SK-MEL-5 (cell line): ENCODE results near the gene IMPA2. TPM values are rescaled to one million over a fixed set of nuclear protein-coding genes. Genes with fewer than 3 reads are reported as not detected.
A peak's percentile ranks its signal among the peaks of the same experiment; 100 is the strongest.

Experiments
- DNase-seq: peaks from one replicate; pipeline ENCODE4 v3.0.0-alpha.2; 2016; ENCODE audit warnings: low read depth, low spot score
- in situ Hi-C: cut with HindIII; loops from 2 replicates; pipeline ENCODE4 v1.10.0; 2016; ENCODE audit warnings: low sequenced_read_pairs, high pct_unique_total_duplicates, low pct_unique_long_range_greater_than_20kb
- total RNA-seq: library from RNA; depleted of rRNA; stranded (reverse); fragments of >200 nt; shearing (Covaris generic); gene quantifications from 2 replicates; pipeline ENCODE4 v1.2.3, GENCODE V29; 2014

Gene IMPA2
- total RNA-seq, 1 experiment from 2014 or later, result 15.1 TPM

DNA sequence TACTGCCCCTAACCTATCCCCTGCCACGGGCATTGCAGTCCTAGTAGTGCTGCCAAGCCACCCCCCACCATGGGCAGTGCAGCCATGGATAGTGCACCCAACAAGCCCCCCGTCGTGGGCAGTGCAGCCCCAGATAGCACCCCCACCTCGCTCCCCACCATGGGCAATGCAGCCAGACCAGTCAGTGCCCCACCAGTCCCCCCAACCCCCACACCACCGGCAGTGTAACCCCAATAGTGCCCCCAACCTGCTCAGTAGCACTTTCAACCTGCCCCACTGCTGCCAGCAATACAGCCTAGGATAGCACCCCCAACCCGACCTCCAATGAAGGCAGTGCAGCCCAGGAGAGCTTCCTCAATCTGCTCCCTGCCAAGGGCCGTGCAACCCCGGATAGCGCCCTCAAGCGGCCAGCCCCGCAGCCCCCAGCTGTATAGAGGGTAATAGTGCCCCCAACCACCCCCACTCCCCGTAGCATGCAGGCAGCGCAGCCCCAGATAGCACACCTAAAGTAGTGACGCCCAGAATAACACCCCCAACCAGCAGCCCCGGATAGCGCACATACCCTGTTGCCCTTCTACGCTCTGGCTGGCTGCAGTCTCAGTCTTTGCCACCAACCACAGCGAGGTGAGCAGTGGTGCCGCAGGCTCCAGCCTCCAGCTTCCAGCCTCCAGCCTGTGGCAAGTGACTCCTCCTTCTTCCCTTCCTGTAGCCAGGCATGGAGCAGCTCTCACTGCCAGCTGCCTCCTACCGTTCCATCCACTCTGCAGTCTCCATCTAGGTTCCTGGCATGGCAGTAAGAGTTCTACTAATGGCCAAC lies 66.9 kb downstream of the IMPA2 start:
- DNase-seq, result peak; percentile 34
- in situ Hi-C loops, result no loop called here

DNA sequence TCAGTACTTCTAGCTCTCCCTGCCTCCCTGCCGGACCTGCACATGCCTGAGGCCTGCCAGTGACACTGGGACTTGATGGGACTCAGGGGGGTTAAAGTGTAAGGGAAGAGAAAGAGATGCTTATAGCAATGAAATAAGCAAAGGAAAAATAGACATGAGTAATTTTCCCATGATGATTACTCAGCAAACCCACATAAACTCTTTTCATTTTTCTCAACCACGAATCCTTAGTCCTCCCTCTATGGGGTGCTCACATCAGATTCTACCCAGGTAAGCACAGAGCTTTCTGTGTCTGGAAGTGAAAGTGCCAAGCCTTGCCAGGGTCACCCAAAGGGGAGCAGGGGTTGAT lies 67.5 kb downstream of the IMPA2 start:
- in situ Hi-C loops, result no loop called here
- peak; percentile 36 for DNase-seq

DNA sequence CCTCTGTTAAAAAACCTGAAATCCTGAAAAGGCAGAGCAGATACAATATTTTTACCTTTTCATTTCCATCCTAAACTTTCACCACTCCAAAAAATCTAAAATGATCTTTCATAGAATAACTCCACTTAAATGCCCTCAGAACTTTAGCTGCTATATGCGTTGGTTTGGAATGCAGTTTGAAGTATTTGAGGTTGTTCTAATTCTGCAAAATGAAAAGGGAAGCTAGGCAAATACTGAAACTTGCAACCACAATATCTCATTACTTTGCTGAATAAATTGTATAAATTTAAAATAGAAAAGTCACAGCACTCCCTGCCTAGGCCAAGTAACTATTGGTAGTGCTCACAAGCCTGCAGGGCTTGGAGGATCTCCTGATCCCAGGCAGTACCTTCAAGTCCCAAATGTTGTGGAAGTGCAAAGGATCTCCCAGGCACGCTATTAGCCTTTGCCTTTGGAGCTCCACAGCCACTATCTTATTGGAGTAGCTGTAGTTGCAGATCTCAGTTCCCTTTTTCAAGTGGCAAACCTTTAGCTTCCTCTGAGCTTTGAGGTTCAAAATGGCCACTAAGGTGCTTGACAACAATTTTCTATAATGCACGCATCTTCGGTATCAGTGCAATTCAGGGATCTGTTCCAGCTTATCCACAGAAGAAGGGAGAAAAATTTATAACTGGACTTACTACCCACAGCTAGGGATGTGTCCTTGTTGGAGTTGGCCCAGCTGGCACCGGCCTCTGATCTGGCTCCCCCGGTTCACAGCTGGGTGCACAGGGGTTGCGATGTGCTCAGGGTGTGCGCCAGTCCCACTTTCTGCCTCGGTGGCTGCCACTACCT lies 68.9 kb downstream of the IMPA2 start:
- in situ Hi-C loops, result no loop called here
- no peak for DNase-seq

DNA sequence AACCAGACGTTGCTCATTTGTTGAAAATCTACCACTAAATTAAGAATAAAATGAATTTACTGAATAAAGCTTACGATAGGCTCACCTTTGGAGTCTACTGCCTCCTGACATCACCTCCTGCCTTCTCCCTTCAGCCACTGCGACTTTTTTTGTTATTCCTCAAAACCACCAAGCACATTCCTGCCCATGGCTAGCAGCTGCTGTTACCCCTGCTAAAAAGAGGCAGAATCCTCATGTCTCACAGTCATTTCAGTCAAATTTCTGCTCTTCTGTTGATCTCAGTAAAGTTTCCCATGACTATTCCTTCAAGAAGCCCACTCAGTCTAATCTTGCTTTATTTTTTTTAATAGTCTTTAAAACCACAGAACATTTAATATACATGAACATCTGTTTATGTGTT lies 71.6 kb downstream of the IMPA2 start:
- in situ Hi-C loops, result no loop called here

DNA sequence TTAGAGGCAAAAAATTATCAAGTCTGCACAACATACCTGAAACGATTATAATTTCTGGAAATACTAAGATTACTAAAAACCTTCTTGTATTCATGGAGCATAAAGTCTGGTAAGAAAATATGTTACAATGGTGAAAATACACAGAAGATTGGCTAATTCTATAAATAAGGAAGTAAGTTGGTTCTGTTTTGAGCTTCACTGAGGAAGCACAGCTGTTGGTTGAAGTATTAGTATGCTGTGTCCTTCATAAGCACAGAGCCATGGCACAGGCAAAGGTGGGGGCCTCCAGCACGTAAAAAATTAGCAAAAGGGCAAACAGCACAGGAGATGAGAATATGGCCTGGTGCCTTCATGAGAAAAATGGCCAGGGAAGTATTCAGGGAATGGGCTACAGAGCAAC lies 72.0 kb downstream of the IMPA2 start:
- no peak for DNase-seq
- in situ Hi-C loops, result no loop called here

More for the DNA sequence above, 71.6 kb downstream of the IMPA2 start:
- DNase-seq, result no peak

DNA sequence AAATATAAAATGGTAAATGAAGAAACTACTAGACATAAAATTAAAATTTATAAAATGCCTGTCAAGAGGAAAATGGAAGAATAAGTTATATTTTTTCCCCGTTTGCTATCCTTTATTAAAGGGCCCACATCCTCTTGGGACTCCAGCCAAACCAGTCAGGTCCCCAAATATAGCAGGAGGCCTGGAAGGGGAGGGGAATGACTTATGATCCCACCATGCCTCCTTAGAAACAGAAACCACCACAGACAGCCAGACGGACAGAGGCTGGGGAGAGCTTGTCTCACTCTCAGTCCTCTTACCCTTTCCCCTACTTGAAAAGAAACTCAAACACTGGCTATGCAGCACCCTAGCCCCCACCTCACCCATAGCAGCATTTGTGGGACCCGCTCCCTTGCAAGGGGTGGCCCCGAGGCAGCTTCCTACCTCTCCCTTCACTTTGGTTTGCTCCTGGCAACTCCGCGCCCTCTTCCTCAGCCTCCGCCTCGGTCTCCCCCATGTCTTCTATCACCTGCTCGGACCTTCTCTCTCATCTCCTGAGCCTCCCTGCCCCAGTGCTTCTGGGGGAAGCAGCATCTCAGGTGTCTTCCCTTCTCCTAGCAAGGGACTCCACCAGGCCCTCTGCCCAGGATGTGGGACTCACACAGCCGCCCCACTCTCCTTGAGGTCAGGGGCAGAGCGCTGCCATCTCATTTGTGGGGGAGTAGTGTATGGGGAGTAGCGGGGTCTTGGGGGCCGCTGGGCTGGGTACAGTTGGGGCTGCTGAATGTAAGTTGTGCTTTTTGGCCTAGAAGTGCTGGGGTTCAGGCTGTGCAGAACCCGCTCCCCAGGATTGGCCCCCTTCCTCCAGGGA lies 75.0 kb downstream of the IMPA2 start:
- in situ Hi-C loops, result no loop called here
- DNase-seq, result no peak

DNA sequence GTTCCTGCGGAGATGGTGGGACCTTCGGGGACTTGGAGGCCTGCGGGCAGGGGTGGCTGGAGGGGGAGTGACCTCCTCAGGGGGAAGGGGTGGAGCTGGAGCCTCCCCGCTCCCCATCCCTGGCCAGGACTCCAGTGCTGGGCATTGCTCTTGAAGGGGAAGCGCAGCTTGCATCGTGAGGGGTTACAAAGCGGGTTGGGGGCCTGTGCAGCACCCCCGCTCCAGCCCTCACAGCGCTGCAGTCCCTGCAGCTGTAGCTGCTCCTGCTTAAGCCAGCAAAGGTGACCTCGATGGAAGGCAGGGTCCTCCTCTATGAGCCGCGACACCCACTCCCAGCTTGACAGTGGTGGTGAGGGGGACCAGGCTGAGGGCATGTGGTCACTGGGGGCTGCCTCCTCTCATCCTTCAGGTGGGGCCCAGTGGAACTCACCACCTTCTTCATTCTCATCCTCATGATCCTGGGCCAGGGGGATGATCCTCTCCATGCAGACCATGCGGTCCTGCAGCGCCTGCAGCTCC lies 75.6 kb downstream of the IMPA2 start:
- in situ Hi-C loops, result no loop called here
- no peak for DNase-seq

DNA sequence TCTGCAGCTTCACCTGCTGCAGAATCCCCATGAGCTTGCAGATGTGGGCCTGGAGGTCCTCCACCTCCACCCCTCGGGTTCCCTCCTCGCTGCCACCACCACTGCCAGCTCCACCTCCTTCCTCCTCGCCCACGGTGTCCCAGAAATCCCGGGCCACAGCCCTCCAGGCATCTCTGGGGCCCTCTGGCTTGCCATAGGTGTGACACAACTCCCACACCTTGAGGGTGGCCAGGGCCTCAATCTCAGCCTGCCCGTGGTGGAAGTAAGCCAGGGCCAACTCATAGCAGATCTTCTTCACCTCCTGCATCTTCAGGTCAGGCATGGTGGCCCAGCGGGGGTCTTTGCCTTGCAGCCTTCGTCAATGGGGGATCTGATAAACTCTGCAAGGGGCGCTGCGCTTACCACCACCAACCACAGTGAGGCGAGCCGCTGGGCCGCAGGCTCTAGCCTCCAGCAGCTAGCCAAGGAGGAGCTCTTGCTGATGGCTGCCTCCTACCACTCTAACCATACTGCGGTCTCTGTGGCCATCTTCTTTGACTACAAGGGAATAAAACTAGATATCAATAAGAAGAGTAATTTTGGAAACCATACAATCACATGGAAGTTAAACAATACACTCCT lies 76.2 kb downstream of the IMPA2 start:
- DNase-seq, result peak; percentile 24
- in situ Hi-C loops, result no loop called here

DNA sequence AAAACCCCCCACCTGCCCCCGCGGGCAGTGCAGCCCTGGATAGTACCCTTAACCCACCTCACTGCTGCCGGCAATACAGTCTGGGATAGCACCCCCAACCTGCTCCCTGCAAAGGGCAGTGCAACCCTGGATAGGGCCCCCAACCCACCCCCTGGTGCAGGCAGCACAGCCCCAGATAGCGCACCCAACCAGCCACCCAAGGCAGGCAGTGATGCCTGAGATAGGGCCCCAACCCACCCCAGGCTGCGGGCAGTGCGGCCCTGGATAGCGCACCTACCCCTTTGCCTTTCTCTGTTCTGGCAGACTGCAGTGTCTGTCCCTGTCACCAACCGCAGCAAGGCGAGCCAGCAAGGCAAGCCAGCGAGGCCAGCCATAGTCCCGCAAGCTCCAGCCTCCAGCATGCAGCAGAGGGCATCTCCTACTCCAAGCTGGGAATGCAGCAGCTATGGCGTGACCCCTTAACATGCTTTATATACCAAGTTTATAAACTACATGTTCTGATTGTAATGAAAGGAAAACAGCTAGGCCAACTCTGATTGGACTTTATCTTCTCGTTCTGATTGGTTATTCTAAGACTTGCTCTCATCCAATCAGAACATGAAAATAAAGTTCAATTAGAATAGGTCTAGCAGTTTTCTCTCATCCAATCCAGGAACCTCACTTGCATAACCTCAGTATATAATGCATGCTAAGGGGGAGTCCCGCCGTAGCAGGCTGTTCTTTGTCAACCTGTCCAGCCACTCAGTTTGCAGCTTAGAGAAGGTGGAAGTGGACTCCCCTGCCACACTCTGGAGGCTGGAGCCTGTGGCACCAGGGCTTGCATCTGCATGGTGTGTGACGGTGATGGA lies 78.3 kb downstream of the IMPA2 start:
- in situ Hi-C loops, result no loop called here
- DNase-seq, result no peak

DNA sequence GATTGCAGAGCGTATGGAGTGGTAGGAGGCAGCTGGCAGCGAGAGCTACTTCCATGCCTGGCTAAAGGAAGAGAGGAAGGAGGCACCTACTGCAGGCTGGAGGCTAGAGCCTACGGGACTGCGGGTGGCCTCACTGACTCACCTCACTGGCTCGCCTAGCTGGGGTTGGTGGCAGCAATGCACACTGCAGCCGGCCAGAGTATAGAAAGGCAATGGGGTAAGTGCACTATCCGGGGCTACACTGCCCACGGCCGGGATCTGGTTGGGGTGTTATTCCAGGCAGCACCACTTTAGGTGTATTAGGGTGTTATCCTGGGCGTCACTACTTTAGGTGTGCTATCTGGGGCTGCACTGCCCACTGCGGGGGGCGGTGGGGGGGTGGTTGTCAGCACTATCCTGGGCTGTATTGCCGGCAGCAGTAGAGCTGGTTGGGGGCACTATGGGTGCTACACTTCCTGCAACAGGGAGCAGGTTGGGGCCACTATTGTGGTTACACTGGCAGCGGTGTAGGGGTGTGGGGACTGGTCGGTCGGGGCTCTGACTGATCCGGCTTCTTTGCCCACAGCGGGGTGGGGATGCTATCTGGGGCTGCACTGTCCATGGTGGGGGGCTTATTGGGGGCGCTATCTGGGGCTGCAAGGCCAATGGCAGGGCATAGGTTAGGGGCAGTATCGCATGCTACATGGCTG lies 79.0 kb downstream of the IMPA2 start:
- in situ Hi-C loops, result no loop called here
- DNase-seq, result no peak

DNA sequence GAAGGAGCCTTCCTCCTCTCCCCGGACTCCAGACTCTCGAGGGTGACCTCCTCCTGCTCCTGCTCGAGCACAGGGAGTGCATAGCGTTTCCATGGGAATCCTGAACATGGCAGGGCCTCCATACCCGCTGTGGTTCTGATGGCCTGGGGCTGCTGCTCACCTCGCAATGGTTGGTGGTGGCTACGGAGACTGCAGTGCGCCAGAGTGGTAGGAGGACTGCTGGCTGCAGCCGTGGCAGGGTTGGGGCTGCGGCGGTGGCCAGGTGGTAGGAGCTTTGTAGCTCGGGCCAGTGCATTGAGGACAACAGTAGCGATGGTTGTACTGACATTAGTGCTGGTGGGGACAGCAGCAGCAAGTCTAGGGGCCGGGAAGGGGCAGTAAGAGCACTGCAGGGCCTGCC lies 80.4 kb downstream of the IMPA2 start:
- no peak for DNase-seq
- in situ Hi-C loops, result no loop called here

DNA sequence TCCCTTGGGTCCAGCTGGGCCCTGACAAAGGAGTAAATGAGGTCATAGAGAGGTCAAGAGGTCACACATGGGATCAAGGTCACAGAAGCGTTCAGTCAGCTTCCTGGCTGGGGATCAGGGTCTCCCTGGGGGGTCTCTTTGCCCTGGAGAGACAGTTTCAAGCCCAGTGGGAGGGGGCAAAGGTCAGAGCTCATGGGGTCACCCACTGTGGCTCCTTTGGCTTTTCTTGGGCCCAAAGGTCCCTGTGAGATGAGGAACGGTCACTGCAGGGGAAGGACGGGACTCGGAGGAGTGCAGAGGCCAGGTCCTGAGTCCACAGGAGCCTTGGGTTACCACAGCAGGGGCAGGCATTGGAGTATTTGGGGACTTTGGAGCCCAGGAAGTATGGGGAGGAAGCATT lies 81.7 kb downstream of the IMPA2 start:
- DNase-seq, result no peak
- in situ Hi-C loops, result no loop called here

DNA sequence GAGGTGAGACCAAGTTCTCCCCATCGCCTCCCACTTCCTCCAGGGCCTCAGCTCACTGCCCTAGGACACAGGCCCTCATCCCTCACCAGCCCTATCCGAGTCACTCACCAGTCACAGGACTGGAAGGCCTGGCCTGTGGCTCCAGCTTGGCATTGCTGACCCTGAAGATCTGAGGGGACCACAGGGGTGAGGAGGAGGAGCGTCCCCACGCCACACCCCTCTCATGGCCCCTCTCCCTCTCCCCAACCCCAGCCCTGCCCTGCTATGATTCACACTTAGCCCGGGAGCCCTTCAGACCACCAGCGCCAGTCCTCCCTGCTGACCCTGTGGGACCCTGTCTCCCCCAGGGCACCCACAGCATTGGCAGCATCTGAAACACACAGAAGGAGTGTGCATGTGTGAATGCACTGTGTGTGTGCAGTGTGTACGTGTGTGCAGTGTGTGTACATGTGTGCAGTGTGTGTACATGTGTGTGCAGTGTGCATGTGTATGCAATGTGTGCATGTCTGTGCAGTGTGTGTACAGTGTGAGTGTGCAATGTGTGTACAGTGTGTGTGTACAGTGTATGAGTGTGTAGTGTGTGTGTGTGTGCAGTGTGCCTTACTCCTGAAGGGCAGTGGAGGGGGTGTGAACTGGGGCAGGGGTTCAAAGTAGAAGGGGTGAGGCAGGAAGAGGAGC lies 82.9 kb downstream of the IMPA2 start:
- DNase-seq, result no peak
- in situ Hi-C loops, result no loop called here

DNA sequence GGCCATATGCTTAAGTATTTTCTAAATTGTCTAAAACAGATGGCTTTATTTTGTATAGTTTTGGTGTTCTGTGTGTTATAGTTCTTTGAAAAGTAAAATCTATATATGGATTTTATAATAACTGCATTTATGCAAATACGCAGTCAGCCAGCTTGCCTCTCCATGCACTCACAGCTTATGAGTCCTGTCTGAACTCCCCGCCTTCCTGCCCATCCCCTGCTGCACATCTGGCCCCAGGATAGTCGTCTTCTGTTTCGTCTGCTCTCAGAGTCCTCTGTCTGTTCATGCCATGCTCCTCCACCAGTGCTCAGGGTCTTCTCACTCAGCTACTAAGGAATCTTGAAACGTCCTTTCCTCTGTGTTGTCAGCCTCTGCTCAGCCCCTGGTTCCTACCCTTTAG lies 84.1 kb downstream of the IMPA2 start:
- DNase-seq, result no peak
- in situ Hi-C loops, result no loop called here

DNA sequence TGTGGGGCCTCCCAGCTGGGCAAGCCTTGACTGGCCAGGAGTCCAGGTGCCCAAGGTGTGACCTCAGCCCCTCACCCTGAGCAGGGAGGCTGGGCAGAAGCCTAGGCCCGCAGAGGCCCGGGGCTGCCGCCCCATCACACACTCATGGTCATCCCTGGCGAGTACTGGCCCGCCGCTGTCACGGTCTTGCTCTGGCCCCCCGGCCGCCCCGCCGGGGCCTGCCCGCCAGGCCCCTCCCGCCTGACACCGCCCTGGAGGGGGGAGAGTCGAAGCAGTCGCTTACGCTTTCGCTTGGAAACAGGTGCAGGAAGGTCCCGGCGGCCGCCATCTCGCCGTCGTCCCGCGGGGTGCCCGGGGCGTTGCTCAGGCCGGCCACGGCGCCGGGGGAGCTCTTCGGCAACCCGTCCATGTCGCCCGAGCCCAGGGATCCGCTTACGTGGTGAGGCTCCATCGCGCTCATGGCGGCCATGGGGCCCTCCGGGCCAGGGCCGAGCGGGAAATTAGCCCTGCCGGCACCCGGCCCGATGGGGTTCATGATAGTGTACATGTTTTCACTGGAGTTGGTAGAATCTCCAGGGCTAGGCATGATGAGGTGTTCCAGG lies 85.7 kb downstream of the IMPA2 start:
- no peak for DNase-seq
- in situ Hi-C loops, result no loop called here
